ENCODE measurements around the gene VDR.
A peak's percentile ranks its signal among the peaks of the same experiment; 100 is the strongest.

Gene VDR

DNA sequence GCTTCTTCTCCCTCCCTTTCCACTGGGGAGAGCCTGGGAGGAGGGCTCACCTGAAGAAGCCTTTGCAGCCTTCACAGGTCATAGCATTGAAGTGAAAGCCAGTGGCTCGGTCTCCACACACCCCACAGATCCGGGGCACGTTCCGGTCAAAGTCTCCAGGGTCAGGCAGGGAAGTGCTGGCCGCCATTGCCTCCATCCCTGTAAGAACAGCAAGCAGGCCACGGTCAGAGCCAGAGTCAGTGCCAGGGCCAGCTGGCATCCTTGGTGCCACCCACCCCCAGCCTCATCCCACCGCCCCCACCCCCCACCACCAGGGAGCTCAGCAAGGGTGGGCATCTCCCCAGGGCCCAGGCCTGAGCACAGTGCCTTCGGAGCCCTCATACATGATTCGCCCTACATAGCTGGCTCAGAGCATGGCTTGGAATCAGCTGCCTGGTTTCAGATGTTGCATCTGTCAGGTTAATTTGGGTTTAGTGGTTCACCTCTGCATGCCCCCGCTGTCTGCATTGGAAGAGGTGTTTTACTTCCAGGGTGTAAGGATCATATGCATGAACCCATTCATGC is 25.8 kb downstream of the VDR start:
- no peak for TF ChIP-seq POLR2A (IDR thresholded peaks at IDR 0.05; ENCODE audit: low read depth, low read length)
- no peak for DNase-seq (ENCODE audit: insufficient read length, low spot score)

DNA sequence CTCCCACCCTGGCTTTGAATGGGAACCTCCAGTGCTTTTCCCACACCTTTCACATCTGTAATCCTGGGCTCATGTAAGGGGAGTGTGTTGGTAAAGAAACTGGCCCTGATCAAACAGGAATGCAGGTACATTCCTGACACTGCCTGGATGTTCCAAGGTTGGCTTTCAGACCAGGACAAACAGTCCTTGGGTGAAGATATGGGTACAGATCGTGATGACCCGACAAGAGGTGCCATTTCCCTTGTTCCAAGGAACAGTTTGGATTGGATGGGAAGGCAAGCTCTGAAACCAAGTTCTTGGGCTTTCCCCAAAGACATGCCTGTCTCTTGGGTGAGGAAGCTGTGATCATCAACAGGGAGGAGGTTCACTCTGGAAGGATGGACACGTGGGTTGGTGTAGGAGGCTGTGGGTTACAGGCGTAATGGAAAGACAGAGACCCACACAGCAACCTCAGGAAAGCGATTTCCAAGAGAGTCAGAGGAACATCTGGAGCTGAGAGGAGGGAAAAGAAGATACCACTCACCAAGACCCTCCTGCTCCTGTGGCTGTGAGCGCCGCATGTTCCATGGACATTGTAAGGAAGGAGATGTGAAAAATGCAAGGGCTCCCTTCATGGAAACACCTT is 26.4 kb downstream of the VDR start:
- FAIRE-seq, result no peak
- no peak for TF ChIP-seq POLR2A (IDR thresholded peaks at IDR 0.05; ENCODE audit: low read depth, low read length)
- no peak for DNase-seq (ENCODE audit: insufficient read length, low spot score)

More for the DNA sequence above, 25.8 kb downstream of the VDR start:
- no peak for FAIRE-seq

DNA sequence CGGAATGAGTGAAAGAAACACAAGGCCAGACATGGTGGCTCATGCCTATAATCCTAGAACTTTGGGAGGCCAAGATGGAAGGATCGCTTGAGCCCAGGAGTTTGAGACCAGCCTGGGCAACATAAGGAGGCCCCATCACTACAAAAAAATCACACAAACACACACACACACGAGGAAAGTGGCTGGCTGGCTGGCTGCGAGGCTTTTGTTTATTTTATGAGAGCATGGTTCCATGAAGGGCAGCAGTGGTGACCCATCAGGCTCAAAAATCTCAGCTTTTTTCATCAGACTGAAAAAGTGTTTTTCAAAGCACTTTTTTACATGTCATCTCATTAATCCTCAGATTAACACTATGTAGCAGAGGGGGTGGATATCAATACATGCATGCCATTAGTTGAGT is 27.7 kb downstream of the VDR start:
- no peak for DNase-seq (ENCODE audit: insufficient read length, low spot score)
- no peak for FAIRE-seq
- no peak for TF ChIP-seq POLR2A (IDR thresholded peaks at IDR 0.05; ENCODE audit: low read depth, low read length)

DNA sequence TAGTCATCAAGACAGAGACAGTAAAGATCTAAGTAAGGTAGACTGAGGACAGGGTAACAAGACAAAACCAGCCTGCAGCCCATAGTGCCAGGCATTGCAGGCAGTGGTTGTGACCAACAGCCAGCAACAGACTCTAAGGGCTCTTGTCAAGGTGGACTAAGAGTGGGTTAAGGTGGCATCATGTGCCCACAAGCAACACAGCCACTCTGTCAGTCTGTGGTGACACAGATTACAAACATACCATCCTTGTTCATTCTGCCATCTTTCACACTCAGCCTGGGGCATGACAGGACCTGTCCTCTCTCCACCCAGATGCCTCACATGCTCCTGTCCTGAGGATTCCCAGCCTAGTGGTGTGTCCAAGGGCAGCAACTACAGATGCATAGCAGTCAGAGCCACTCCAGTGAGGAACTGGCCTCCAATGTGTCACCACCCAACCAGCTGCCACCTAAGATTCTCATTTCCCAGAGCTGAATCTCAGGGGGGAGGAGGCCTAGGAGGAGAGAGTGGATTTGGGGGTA is 28.3 kb downstream of the VDR start:
- no peak for FAIRE-seq
- no peak for TF ChIP-seq POLR2A (IDR thresholded peaks at IDR 0.05; ENCODE audit: low read depth, low read length)

DNA sequence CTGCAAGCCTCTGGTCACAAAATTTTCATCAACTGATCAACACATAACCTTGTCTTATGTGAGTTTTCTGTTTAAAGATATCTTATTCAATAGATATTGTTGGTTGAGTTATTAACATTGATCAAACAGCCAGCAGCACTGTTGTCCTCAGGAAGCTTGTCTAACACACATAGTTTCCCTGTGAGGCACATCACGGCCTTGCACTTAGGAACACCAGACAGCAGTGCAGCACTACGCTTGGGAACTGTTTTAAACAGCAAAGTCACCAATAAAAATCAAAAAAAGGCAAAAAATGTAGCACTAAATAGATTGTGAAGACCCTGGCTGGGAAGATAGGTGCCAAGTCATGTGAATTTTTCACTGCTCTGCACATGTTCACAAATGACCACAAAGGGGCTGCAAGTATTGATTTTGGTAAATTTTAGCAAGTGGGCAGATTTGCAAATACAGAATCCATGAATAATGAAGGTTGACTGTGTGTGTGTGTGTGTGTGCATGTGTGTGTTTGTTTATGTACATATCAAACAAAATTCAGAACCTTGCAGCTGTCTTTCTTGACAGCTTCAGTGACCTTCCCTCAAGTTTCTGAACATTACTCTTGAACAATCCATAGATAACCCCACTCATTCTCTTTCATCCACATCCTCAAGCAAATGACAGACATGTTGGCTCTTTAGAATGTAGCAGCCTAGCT is 28.9 kb downstream of the VDR start:
- no peak for TF ChIP-seq POLR2A (IDR thresholded peaks at IDR 0.05; ENCODE audit: low read depth, low read length)
- DNase-seq (ENCODE audit: insufficient read length, low spot score) (no peak), FAIRE-seq (no peak)

More for the DNA sequence above, 28.3 kb downstream of the VDR start:
- no peak for DNase-seq (ENCODE audit: insufficient read length, low spot score)

DNA sequence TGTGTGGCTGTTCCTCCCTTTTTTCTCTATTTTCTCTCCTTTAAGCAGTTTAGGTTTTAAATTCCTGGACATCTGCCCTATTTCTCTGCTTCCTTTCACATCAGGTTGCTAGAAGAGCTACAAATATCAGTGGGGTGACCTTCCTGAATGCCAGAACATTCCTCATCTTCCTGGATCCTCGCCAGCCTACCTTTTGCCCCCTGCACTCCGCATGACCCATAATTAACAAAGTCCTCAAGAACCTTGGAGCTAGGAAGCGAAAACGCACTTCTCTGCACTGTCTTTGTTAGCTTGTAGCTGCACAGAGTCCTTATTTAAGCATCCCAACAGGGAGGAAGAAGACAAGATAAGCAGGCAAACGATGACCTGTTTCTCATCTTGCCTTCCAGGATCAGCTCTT is 30.5 kb downstream of the VDR start:
- no peak for TF ChIP-seq POLR2A (IDR thresholded peaks at IDR 0.05; ENCODE audit: low read depth, low read length)
- no peak for FAIRE-seq

DNA sequence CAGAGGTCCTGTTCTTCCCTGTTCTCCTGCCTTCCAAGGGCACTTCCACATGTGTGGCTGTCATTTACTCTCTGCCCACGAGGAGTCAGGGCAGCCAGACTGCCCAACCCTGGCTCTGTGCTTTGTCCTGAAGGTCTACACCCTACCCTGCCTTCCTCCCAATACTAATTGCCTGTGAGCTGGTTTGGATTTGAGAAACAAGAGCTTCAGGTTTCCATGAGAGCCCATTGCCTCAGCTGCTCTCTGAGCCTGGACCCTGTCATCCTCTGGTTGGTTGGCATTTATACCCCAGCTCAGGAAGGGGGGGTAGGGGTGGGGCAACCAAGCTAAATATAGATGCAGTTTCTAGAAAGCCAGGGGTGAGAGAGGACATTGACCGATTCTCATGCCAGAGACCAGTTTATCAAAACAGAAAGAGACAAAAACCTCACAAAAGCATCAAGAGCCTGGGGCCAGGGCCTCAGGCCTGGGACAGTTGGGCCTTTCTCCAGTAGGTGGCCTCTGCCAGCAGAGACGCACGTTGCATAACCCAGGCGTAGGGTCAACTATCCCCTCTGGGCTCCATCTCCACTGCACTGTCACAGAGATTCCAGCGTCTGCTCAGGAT is 34.5 kb downstream of the VDR start:
- TF ChIP-seq POLR2A (IDR thresholded peaks at IDR 0.05; ENCODE audit: low read depth, low read length), result no peak
- FAIRE-seq (no peak), DNase-seq (ENCODE audit: insufficient read length, low spot score) (no peak)

More for the DNA sequence above, 30.5 kb downstream of the VDR start:
- no peak for DNase-seq (ENCODE audit: insufficient read length, low spot score)

DNA sequence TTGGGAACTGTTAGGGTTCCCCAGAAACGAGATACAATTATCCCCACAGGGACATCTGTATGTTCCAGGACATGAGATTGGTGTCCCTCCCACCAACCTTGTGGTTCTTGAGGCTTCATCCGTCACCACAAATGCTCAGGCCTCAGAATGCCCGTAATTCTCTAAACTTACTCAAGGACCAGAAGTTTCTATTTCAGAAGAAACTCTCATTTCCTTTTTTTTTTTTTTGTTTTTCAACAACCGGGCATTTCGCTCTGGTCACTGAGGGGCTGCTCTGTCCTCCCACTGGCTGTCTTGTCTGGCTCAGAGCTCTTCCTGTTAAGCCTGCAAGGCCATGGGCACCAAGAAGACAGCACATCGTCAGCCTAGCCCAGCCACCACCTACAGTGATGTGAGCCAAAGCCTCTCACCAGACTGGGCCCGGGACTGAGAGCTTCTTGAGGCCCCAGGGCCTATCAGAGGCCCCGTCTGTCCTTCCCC is 36.2 kb downstream of the VDR start:
- DNase-seq (ENCODE audit: insufficient read length, low spot score) (no peak), FAIRE-seq (no peak)

DNA sequence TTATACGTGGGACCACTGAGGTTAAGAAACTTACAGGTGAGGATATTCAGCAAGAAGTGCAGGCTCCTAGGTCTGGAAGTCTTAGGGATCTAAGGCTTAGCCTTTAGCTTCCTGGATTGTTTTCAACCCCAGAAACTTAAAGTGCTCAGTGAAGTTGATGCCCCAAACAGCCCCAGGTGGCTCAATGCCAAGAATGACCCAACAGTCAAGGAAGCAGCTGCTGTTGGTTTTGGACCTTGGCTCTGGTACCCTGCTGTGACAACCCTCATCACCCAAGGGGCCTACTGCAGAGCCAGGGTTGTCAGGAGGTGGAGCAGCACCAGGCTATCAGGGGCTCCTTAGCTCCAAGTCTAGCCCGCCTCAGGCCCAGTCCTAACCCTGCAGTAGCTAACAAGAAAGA is 36.8 kb downstream of the VDR start:
- TF ChIP-seq POLR2A (IDR thresholded peaks at IDR 0.05; ENCODE audit: low read depth, low read length), result no peak
- DNase-seq (ENCODE audit: insufficient read length, low spot score) (no peak), FAIRE-seq (no peak)

More for the DNA sequence above, 36.2 kb downstream of the VDR start:
- no peak for TF ChIP-seq POLR2A (IDR thresholded peaks at IDR 0.05; ENCODE audit: low read depth, low read length)

DNA sequence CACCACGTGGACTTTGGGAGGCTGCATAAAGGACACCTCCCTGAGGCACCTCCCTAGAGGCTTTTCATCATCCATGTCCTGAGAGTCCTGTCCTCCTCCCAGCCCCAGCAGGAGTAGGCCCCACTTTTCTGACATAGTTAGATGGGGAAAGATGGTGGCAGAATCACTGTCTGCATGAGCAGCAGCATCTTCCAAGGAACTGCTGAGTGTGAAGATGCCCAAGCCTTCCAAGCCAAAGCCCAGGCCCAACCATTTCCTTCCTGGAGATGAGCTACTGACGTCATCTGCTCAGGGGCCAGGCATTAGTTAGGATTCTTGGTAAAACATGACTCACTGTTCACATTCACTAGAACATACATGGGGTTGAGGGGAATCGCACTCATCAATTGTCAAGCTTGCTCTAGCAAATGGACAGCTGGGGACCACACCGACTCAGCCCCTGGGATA is 37.3 kb downstream of the VDR start:
- peak; percentile 81 for FAIRE-seq
- peak; percentile 82 for DNase-seq (ENCODE audit: insufficient read length, low spot score)
- TF ChIP-seq POLR2A (IDR thresholded peaks at IDR 0.05; ENCODE audit: low read depth, low read length), result no peak

DNA sequence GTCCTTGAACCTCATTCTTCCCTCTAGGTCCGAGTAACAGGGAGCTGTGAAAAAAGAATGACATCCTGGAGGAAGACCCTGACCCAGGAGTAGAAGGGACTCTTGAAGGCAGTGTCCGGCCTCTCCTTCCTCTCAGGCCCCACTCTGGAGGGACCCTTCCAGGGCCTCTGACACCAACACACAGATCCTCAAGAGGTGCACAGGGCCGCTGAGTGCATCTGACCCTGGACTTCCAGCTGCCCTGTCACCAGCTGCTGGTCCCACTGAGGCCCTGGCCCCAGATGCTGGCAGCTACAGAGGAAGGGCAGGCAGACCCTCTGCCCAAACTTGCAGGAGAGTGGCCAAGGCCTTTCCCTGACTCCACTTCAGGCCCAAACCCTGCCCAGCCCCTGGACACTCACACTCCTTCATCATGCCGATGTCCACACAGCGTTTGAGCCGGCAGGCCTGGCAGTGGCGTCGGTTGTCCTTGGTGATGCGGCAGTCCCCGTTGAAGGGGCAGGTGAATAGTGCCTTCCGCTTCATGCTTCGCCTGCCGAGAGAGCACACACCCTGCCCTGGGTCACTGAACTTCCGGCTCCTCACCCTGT is 40.1 kb downstream of the VDR start:
- FAIRE-seq, result no peak
- DNase-seq (ENCODE audit: insufficient read length, low spot score), result no peak
- no peak for TF ChIP-seq POLR2A (IDR thresholded peaks at IDR 0.05; ENCODE audit: low read depth, low read length)

DNA sequence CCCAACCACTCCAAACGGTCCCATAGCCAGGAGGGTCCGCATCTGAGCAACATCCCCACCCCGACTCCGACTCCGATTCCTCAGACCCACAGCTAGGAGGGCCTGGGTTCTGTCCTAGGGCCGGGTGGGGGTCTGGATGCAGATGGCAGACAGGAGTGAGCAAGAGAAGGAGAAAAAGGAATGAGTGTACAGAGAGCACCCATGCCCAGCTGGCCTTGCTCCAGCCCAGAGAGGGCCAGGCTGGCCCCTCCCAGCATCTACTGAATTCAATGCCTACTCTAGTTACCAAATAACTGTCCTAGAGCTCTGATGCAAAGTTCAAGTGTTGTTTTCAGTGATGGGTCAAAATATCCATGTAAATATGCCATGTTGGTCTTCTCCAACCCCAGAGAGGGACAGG is 40.8 kb downstream of the VDR start:
- FAIRE-seq (no peak), DNase-seq (ENCODE audit: insufficient read length, low spot score) (no peak)
- no peak for TF ChIP-seq POLR2A (IDR thresholded peaks at IDR 0.05; ENCODE audit: low read depth, low read length)

DNA sequence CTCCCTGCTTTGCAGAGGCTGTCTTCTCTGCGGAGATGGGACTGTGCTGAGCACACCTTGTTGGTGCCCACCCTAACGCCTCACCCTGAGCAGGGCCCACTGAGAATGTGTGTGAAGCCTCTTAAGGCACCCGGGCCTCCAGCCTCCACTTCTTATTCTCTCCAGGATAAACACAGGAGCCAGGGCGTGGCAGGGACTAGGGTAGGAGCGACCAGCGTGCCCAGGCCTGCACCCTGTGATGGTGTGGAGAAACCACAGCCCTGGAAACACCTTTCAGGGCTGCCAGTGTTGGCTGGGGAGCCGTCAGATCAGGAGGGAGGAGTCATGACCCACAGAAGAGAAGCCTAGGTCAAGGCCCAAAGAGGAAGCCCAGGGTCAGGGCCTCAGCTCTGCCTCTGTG is 41.3 kb downstream of the VDR start:
- TF ChIP-seq POLR2A (IDR thresholded peaks at IDR 0.05; ENCODE audit: low read depth, low read length), result no peak
- FAIRE-seq (no peak), DNase-seq (ENCODE audit: insufficient read length, low spot score) (no peak)

DNA sequence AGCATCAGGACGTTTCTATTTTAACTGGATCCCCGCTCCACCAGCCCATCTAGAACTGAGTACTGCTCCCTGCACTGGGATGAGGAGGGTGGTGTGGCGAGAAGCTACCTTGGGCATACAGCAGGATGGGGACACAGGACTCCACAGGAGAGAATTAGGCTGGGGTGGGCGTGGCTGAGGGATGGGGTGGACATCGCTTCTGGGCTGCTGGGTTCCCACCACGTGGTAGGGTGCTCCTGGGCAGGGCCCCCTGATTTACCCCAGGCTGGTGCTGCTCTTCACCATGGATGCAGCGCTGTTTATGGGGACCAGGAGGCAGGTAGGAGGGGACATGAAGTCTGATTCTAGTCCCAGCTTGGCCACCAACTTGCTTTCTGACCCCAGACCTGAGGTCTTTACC is 41.9 kb downstream of the VDR start:
- DNase-seq (ENCODE audit: insufficient read length, low spot score), result no peak
- TF ChIP-seq POLR2A (IDR thresholded peaks at IDR 0.05; ENCODE audit: low read depth, low read length), result no peak
- no peak for FAIRE-seq

Data from H54 (cell line).